Upper lobe of left lung (tissue), 6 donors: ENCODE results near the gene RPGR. TPM values are rescaled to one million over a fixed set of nuclear protein-coding genes. Genes with fewer than 3 reads are reported as not detected.

Experiments
- ATAC-seq, 2 donors: fragments of 200-7000 bp; cut with Tn5 transposase; one replicate each; pipeline ENCODE4 v1.9.1; 2022; ENCODE audit warnings: mild to moderate bottlenecking in 2 of 2, moderate library complexity in 2 of 2; ENCODE audit not compliant: low FRiP score in 2 of 2
- DNase-seq, 2 donors: peaks; one replicate each; pipeline ENCODE4 v3.0.0-alpha.2; 2019 to 2020
- H3K27ac ChIP-seq, 4 donors: fragments of 200-600 bp; sonication (generic); one replicate each; pipeline ENCODE4 v1.5.1; 2016 to 2019
- H3K27me3 ChIP-seq, 4 donors: fragments of 200-600 bp; sonication (generic); one replicate each; pipeline ENCODE4 v1.5.1; 2017 to 2019
- H3K36me3 ChIP-seq, 4 donors: fragments of 200-600 bp; sonication (generic); one replicate each; pipeline ENCODE4 v1.5.1; 2016 to 2019
- H3K4me1 ChIP-seq, 4 donors: fragments of 200-600 bp; sonication (generic); one replicate each; pipeline ENCODE4 v1.5.1; 2018 to 2019
- H3K4me3 ChIP-seq, 4 donors: fragments of 200-600 bp; sonication (generic); one replicate each; pipeline ENCODE4 v1.5.1; 2017 to 2019; ENCODE audit warnings: mild to moderate bottlenecking in 2 of 4, moderate library complexity in 1 of 4
- H3K9me3 ChIP-seq, 4 donors: fragments of 200-600 bp; sonication (generic); one replicate each; pipeline ENCODE4 v1.5.1; 2018 to 2019
- EP300 ChIP-seq, 4 donors: sonication (generic); formaldehyde crosslinking; IDR thresholded peaks; one replicate each; pipeline ENCODE4 v1.5.1; 2017; ENCODE audit warnings: antibody characterized with exemption in 4 of 4, control low read depth in 2 of 4
- POLR2A ChIP-seq, 4 donors: fragments of 450-650 bp; IDR thresholded peaks; one replicate each; pipeline ENCODE4 v1.5.1; 2016 to 2017; ENCODE audit warnings: antibody characterized with exemption in 4 of 4, mild to moderate bottlenecking in 2 of 4
- POLR2AphosphoS5 ChIP-seq, 2 donors: sonication (generic); formaldehyde crosslinking; IDR thresholded peaks; one replicate each; pipeline ENCODE4 v1.5.1; 2017; ENCODE audit warnings: antibody characterized with exemption in 2 of 2
- WGBS, 2 donors: methylation state at CpG; one replicate each; pipeline ENCODE4 v1.1.5; 2017 to 2018; 5-methylcytosine and 5-hydroxymethylcytosine counted together
- total RNA-seq, 6 donors: library from RNA; depleted of rRNA in 4 of 6; stranded (reverse); fragments of >200 nt in 4 of 6; gene quantifications; one replicate each; pipeline versions ENCODE4 v1.1.0 to v1.2.1, GENCODE V29; 2016 to 2021
- TF ChIP-seq, protein P1 (sequence below), 6 experiments: fragments of 450-650 bp in 4 of 6; fragments of 200-600 bp in 2 of 6; sonication (generic) in 2 of 6; IDR thresholded peaks; one replicate each; pipeline ENCODE4 v1.5.1; 2016 to 2019; ENCODE audit warnings: antibody characterized with exemption in 6 of 6
- donor health status: DM: no; HTN: no; CAD: no; lungs with moderate emphysema.
- donor health status: DM: no; HTN: yes; CAD: no; lungs with severe emphysema.

Gene RPGR
- total RNA-seq, 6 donors from 2014 or later: 15.8 to 82.8 (median 30.1) TPM

DNA sequence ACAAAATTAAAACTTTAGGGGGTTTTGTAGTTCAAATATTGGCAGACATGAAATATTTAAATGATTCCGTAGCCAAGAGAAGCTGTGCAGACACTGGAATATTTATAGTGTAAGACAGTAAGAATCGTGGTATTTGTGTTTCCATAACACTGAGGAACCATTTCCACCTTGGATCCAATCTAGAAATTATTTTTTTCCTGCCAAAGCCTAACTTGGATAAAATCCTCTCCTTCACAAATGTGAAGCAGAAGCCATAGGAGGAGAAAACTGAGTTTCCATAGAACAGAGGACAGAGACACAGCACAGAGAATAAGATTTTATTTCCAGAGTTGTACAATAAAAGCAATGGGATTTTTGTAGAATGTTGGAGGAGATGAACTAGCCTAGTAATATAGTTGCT is 86.8 kb downstream of the RPGR start:
- H3K27me3 ChIP-seq: no peaks in the 10 kb centered on the region
- no peak overlapping the region for H3K27ac ChIP-seq
- H3K36me3 ChIP-seq: no peaks in the 10 kb centered on the region
- DNase-seq (no peak), ATAC-seq (no peak)
- no peaks in the 10 kb centered on the region for H3K9me3 ChIP-seq
- TF ChIP-seq, protein P1, sequence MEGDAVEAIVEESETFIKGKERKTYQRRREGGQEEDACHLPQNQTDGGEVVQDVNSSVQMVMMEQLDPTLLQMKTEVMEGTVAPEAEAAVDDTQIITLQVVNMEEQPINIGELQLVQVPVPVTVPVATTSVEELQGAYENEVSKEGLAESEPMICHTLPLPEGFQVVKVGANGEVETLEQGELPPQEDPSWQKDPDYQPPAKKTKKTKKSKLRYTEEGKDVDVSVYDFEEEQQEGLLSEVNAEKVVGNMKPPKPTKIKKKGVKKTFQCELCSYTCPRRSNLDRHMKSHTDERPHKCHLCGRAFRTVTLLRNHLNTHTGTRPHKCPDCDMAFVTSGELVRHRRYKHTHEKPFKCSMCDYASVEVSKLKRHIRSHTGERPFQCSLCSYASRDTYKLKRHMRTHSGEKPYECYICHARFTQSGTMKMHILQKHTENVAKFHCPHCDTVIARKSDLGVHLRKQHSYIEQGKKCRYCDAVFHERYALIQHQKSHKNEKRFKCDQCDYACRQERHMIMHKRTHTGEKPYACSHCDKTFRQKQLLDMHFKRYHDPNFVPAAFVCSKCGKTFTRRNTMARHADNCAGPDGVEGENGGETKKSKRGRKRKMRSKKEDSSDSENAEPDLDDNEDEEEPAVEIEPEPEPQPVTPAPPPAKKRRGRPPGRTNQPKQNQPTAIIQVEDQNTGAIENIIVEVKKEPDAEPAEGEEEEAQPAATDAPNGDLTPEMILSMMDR (IDR thresholded peaks at IDR 0.05): no peak
- TF ChIP-seq POLR2AphosphoS5 (IDR thresholded peaks at IDR 0.05): no peak
- no peak for TF ChIP-seq POLR2A (IDR thresholded peaks at IDR 0.05)
- no peak for TF ChIP-seq EP300 (IDR thresholded peaks at IDR 0.05)
- H3K4me3 ChIP-seq: no peak overlapping the region
- WGBS, 2 donors: 72 to 88% methylated on average over 2 of the region's 2 CpGs
- H3K4me1 ChIP-seq: no peaks in the 10 kb centered on the region

DNA sequence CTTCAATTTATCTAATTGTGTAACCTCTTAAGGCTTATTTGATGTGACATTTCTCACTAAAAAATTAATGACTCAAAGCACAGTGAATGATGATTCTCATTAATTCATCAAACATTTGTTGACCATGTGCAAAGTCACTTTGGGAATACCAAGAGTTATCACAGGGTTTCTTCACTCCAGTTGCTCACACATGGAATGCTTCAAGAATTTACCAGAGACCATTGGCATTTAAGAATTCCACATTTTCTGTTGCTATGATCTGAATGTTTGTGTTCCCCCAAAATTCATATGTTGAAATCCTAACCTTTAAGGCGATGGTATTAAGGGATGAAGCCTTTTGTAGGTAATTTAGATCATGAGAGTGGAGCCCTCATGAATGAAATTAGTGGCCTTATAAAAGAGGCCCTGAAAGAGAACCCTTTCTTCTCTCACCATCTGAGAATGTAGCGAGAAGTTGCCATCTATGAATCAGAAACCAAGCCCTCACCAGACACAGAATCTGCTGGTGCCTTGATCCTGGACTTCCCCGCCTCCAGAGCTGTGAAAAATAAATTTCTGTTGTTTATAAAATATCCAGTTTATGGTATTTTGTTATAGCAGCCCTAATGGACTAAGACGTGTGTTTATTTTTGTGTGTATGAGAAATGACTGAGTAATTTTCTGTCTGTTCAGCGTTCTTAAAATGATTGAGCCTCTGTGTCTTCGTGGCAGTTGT is 90.3 kb downstream of the RPGR start:
- Histone ChIP-seq H3K9me3 (no peaks in the 10 kb centered on the region), H3K27me3 (no peaks in the 10 kb centered on the region), H3K4me3 (no peak overlapping the region), H3K36me3 (no peaks in the 10 kb centered on the region), H3K4me1 (peaks cover 0 to 6% (median 0%) of the 10 kb centered on the region in 4 donors), H3K27ac (no peak overlapping the region)
- no peak for ATAC-seq
- DNase-seq: no peak
- TF ChIP-seq POLR2A (IDR thresholded peaks at IDR 0.05) (no peak), EP300 (IDR thresholded peaks at IDR 0.05) (no peak), POLR2AphosphoS5 (IDR thresholded peaks at IDR 0.05) (no peak)
- TF ChIP-seq, protein P1 (IDR thresholded peaks at IDR 0.05): no peak
- WGBS, 2 donors: 72 to 92% methylated on average over 6 of the region's 6 CpGs

DNA sequence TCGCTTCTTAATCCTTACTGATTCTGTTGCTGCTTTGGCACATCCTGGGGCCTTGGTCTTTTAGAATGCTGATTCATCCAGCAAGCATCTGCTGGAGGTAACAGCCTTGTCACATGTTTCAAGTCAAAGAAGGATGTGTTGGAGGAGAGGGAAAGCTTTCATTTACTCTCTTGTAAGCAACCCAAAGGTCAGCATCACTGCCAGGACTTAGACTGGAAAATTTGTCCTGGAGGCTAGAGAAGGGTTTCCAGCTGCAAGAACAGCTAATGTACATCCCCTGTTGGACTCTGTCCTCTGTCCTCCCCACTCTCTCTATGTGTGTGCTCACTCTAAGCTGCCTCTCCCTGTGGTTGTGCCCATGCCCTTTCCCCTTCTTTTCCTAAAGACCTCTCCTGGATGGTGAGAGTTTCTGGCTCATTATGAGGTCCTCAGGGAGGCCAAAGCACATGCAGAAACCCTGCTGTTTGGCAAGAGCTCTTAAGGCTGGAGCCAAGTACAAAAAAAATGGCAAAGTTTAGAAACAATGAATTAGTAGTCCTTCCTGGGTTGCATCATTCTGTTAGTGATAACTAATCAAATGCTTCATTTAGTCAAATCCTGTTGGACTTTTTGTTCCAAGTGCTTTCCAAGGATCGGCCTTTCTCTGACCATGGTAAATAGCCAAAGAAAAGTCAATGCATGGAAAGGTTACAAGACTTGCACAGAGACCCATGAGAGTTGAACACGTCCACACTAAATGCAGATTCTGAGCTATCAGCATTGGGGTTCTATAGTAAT is 93.2 kb downstream of the RPGR start:
- TF ChIP-seq POLR2A (IDR thresholded peaks at IDR 0.05): no peak
- no peak for TF ChIP-seq EP300 (IDR thresholded peaks at IDR 0.05)
- no peak for TF ChIP-seq POLR2AphosphoS5 (IDR thresholded peaks at IDR 0.05)
- TF ChIP-seq, protein P1 (IDR thresholded peaks at IDR 0.05): no peak
- no peak for DNase-seq

DNA sequence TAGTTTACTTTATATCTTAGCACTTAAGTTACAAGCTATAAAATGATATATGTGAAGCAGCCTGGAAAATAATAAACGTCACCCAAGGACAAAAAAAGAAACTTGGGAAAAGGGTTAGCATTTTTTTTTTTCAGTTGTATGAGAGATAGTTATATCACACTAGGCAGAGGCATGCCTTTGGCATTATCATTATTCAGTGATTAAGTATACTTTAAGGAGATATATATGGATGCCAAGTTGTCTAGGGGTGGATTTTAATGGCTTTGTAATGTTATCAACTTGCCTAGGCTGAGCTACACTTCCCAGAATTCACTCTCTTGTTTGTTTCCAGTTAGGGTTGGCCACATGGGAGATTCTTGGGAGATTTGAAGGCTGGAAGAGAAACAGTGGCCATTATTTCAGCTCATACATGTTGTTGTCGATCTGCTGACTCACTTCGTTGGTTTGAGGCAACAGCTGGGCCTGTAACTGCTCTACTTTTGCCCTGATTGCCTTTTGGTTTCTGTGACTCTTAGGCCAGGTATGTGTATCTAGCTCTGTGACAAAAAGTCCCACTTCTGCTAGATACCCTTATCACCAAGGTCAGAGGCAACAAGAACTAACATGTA is 95.1 kb downstream of the RPGR start:
- no peak for DNase-seq
- no peaks in the 10 kb centered on the region for H3K9me3 ChIP-seq
- peaks cover 0 to 6% (median 0%) of the 10 kb centered on the region in 4 donors for H3K4me1 ChIP-seq
- H3K27ac ChIP-seq: no peak overlapping the region
- peak in 1 of 2 donors; percentile 46 for ATAC-seq
- TF ChIP-seq, protein P1 (IDR thresholded peaks at IDR 0.05): no peak
- no peak for TF ChIP-seq POLR2A (IDR thresholded peaks at IDR 0.05)
- TF ChIP-seq EP300 (IDR thresholded peaks at IDR 0.05): no peak
- no peaks in the 10 kb centered on the region for H3K27me3 ChIP-seq
- 70 to 88% methylated on average over 2 to 3 of the region's 3 CpGs for WGBS, 2 donors
- H3K36me3 ChIP-seq: no peaks in the 10 kb centered on the region
- H3K4me3 ChIP-seq: no peak overlapping the region

More for the DNA sequence above, 93.2 kb downstream of the RPGR start:
- Histone ChIP-seq H3K4me1 (peaks cover 0 to 6% (median 0%) of the 10 kb centered on the region in 4 donors), H3K36me3 (no peaks in the 10 kb centered on the region), H3K27me3 (no peaks in the 10 kb centered on the region), H3K4me3 (no peak overlapping the region), H3K9me3 (no peaks in the 10 kb centered on the region), H3K27ac (no peak overlapping the region)
- ATAC-seq: peak; percentile 19 to 77
- 44 to 46% methylated on average over 3 of the region's 3 CpGs for WGBS, 2 donors
